ENCODE results near the gene TXNDC2.

The TXNDC2 gene

DNA sequence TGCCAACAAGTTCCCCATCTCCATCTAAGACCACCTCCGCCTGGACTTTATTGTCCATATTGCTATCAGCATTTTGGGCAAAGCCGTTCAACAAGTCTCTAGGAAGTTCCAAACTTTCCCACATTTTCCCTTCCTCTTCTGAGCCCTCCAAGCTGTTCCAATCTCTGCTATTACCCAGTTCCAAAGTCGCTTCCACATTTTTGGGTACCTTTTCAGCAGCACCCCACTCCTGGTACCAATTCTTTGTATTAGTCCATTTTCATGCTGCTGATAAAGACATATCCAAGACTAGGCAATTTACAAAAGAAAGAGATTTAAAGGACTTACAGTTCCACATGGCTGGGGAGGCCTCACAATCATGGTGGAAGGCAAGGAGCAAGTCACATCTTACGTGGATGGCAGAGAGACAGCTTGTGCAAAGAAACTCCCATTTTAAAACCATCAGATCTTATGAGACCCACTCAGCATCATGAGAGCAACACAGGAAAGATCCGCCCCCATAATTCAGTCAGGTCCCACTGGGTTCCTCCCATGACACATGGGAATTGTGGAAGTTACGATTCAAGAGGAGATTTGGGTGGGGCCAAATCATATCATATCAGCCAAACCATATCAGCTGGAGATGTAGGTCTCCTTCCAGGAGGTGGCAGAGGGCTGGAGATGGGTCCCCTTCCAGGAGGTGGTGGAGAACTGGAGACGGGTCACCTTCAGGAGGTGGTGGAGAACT lies 19.8 kb upstream of the TXNDC2 start:
- TF ChIP-seq POLR2AphosphoS5 (IDR thresholded peaks at IDR 0.05; ENCODE audit: borderline replicate concordance, low read depth, low read length) (no peak), EZH2 (IDR thresholded peaks at IDR 0.05) (no peak), FOXP2 (optimal IDR thresholded peaks at IDR 0.05; ENCODE audit: control extremely low read depth, extremely low read length, insufficient read depth) (no peak)
- H3K36me3 ChIP-seq (ENCODE audit: insufficient read depth, low read length): no peaks in the 10 kb centered on the region
- H3K9ac ChIP-seq (ENCODE audit: insufficient read length): no peak overlapping the region
- DNase-seq (ENCODE audit: low read depth, low spot score): no peak
- no peak overlapping the region for H3K4me3 ChIP-seq
- no peak overlapping the region for H3K27ac ChIP-seq
- H3K9me3 ChIP-seq (ENCODE audit: low read depth, low read length): no peaks in the 10 kb centered on the region

DNA sequence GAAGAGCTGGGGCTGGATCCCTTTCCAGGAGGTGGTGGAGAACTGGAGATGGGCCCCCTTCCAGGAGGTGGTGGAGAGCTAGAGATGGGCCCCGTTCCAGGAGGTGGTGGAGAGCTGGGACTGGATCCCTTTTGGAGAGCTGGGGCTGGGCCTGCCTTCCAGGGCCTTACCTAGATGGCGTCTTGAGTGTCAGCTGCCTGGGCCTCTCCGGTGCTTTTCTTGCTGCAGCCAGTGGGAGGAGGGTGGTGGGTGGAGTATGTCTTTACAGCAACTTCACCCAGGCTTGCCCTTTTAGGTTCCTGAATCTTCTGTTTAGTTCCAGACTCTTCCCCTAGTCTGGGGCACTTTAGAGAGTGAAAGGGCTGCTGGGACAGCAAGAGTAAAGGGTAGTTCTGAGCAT lies 19.1 kb upstream of the TXNDC2 start:
- no peak for TF ChIP-seq POLR2AphosphoS5 (IDR thresholded peaks at IDR 0.05; ENCODE audit: borderline replicate concordance, low read depth, low read length)
- no peak for TF ChIP-seq FOXP2 (optimal IDR thresholded peaks at IDR 0.05; ENCODE audit: control extremely low read depth, extremely low read length, insufficient read depth)
- TF ChIP-seq EZH2 (IDR thresholded peaks at IDR 0.05): no peak
- Histone ChIP-seq H3K9ac (ENCODE audit: insufficient read length) (no peak overlapping the region), H3K4me3 (no peak overlapping the region), H3K9me3 (ENCODE audit: low read depth, low read length) (no peaks in the 10 kb centered on the region), H3K27ac (no peak overlapping the region), H3K36me3 (ENCODE audit: insufficient read depth, low read length) (no peaks in the 10 kb centered on the region)
- DNase-seq (ENCODE audit: low read depth, low spot score): no peak

DNA sequence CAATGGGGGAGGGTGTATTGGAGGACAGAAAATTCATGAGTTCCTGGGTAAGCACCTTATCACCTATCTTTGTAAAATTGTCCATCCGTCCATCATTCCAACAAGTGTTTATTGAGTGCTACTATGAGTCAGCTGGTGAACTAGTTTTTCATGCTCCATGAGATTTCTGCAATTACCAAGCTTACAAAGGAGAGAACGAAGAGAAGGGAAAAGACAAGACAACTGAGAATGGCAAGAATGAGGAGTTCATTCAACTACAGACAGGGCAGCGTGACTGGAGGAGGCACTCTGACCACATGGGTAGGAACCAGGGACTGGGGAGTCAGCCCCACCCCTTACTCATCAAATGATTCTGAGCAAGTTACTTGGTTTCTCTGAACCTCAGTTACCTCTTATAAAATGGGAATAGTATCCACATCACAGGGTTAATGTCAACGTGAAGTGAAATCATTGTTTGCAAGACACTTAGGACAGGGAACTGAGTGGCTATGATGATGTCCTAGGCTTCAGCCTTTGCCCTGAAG lies 18.6 kb upstream of the TXNDC2 start:
- no peaks in the 10 kb centered on the region for H3K9me3 ChIP-seq (ENCODE audit: low read depth, low read length)
- no peaks in the 10 kb centered on the region for H3K36me3 ChIP-seq (ENCODE audit: insufficient read depth, low read length)
- no peak overlapping the region for H3K27ac ChIP-seq
- no peak overlapping the region for H3K9ac ChIP-seq (ENCODE audit: insufficient read length)
- H3K4me3 ChIP-seq: no peak overlapping the region
- TF ChIP-seq EZH2 (IDR thresholded peaks at IDR 0.05): no peak
- no peak for TF ChIP-seq FOXP2 (optimal IDR thresholded peaks at IDR 0.05; ENCODE audit: control extremely low read depth, extremely low read length, insufficient read depth)
- TF ChIP-seq POLR2AphosphoS5 (IDR thresholded peaks at IDR 0.05; ENCODE audit: borderline replicate concordance, low read depth, low read length): no peak
- no peak for DNase-seq (ENCODE audit: low read depth, low spot score)

DNA sequence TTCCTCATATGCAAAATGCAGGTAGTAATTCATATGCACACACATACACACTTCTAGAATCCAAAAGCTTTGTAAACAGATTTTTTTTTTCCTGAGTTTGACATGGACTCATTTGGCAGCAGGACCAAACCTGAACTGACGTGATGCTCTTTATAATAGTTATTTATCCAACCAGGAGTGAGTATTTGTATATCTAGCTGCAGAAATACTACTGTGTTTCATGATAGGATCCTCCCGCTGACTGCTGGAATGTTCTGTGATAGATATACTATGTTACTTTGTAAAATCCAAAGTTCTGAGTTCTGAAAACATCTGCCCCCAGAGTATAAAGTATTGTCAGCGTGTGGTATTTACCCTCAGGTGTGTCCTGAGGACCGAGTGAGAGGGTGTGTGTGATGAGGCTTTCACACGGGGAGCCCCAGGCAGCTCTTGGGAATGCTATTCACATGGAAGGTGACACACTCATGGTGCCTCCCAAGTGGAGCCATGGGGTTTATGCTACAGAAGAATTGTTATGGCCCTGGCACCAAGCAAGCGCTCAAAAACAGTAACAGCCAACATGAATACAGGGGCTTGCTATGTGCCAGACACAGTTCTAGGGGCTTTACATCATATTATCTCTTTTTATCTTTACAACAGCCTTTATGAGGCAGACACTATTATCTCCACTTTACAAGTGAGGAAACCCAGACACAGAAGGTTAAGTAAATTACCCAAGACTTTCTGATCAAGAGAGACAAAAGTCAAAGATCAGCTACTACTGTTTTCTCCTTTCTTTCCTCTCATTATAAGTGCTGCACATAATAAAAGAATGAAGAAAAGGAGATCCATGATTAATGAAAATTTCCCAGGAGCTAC lies 16.7 kb upstream of the TXNDC2 start:
- H3K27ac ChIP-seq: no peak overlapping the region
- no peak for DNase-seq (ENCODE audit: low read depth, low spot score)
- H3K4me3 ChIP-seq: no peak overlapping the region
- no peaks in the 10 kb centered on the region for H3K9me3 ChIP-seq (ENCODE audit: low read depth, low read length)
- no peaks in the 10 kb centered on the region for H3K36me3 ChIP-seq (ENCODE audit: insufficient read depth, low read length)
- TF ChIP-seq POLR2AphosphoS5 (IDR thresholded peaks at IDR 0.05; ENCODE audit: borderline replicate concordance, low read depth, low read length) (no peak), FOXP2 (optimal IDR thresholded peaks at IDR 0.05; ENCODE audit: control extremely low read depth, extremely low read length, insufficient read depth) (no peak), EZH2 (IDR thresholded peaks at IDR 0.05) (no peak)
- H3K9ac ChIP-seq (ENCODE audit: insufficient read length): no peak overlapping the region

- H3K27ac ChIP-seq: no peak overlapping the region
- TF ChIP-seq POLR2AphosphoS5 (IDR thresholded peaks at IDR 0.05; ENCODE audit: borderline replicate concordance, low read depth, low read length) (no peak), FOXP2 (optimal IDR thresholded peaks at IDR 0.05; ENCODE audit: control extremely low read depth, extremely low read length, insufficient read depth) (no peak), EZH2 (IDR thresholded peaks at IDR 0.05) (no peak)
- H3K9me3 ChIP-seq (ENCODE audit: low read depth, low read length): no peaks in the 10 kb centered on the region
- no peak for DNase-seq (ENCODE audit: low read depth, low spot score)
- no peak overlapping the region for H3K9ac ChIP-seq (ENCODE audit: insufficient read length)
- H3K36me3 ChIP-seq (ENCODE audit: insufficient read depth, low read length): no peaks in the 10 kb centered on the region
- H3K4me3 ChIP-seq: no peak overlapping the region
Observed at GRCh38 chr18:9869715-9870430, 15.9 kb upstream of the TXNDC2 start.

- H3K9ac ChIP-seq (ENCODE audit: insufficient read length): no peak overlapping the region
- no peak for DNase-seq (ENCODE audit: low read depth, low spot score)
- no peak overlapping the region for H3K4me3 ChIP-seq
- no peak overlapping the region for H3K27ac ChIP-seq
- no peaks in the 10 kb centered on the region for H3K9me3 ChIP-seq (ENCODE audit: low read depth, low read length)
- H3K36me3 ChIP-seq (ENCODE audit: insufficient read depth, low read length): no peaks in the 10 kb centered on the region
- no peak for TF ChIP-seq POLR2AphosphoS5 (IDR thresholded peaks at IDR 0.05; ENCODE audit: borderline replicate concordance, low read depth, low read length)
- no peak for TF ChIP-seq EZH2 (IDR thresholded peaks at IDR 0.05)
Observed at GRCh38 chr18:9870431-9871008, 15.3 kb upstream of the TXNDC2 start.

DNA sequence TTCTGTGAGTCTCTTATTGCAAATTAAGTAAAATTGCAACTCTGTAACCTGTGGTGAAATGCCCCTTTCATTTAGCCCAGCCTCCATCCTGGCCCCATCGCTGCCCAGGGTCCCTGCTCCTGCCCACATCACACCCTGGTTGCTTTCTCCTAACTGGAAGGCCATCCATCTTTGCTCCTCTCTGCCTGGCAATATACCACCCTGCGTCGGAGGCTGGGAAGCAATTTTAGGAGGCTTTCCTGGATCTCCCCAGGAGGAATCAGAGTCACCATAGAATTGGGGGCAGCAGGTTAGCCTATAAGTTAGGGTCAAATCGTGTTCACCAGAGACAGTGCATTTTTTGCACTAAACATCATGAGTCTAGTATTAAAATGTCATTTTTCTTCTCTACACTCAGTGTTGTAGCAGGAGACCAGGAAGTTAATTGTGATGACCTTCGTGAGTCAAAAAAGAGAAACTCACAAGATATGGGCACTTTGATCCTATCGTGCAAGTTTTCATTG lies 14.5 kb upstream of the TXNDC2 start:
- no peak for DNase-seq (ENCODE audit: low read depth, low spot score)
- no peak for TF ChIP-seq FOXP2 (optimal IDR thresholded peaks at IDR 0.05; ENCODE audit: control extremely low read depth, extremely low read length, insufficient read depth)
- no peak for TF ChIP-seq EZH2 (IDR thresholded peaks at IDR 0.05)
- no peak for TF ChIP-seq POLR2AphosphoS5 (IDR thresholded peaks at IDR 0.05; ENCODE audit: borderline replicate concordance, low read depth, low read length)
- H3K36me3 ChIP-seq (ENCODE audit: insufficient read depth, low read length): no peaks in the 10 kb centered on the region
- H3K4me3 ChIP-seq: no peak overlapping the region
- no peak overlapping the region for H3K27ac ChIP-seq
- no peak overlapping the region for H3K9ac ChIP-seq (ENCODE audit: insufficient read length)
- H3K9me3 ChIP-seq (ENCODE audit: low read depth, low read length): no peaks in the 10 kb centered on the region

All from SK-N-MC (cell line).